GM12865 (cell line): ENCODE measurements around the gene BCCIP.

Source experiments
- DNase-seq: peaks from one replicate; pipeline ENCODE4 v3.0.0; 2010; ENCODE audit warnings: low read depth
- H3K4me3 ChIP-seq: 2 replicates; pipeline ENCODE4 v1.5.1; 2011; ENCODE audit warnings: mild to moderate bottlenecking, low read depth, low read length, control low read depth
- TF ChIP-seq, protein P1 (sequence below): IDR thresholded peaks from 2 replicates; pipeline ENCODE4 v1.5.1; 2011; ENCODE audit warnings: low read length, control low read depth, low read depth, inconsistent platforms; ENCODE audit not compliant: insufficient read depth; ENCODE audit errors: missing control alignments

BCCIP gene

DNA sequence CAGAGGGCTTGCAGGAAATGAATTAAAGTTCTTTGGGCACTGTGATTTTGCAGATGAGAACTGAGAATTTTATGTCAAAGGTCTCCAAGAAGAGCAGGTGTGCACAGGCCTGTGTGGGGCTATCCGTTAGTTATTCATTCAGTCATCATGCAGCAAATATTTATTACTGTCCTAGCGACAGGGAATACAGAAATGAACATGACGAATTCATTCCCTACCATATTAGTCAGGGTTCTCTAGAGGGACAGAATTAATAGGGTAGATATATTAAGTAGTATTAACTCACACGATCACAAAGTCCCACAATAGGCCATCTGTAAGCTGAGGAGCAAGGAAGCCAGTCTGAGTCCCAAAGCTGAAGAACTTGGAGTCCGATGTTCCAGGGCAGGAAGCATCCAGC lies 44.8 kb upstream of the BCCIP start:
- DNase-seq: no peak
- TF ChIP-seq, protein P1, sequence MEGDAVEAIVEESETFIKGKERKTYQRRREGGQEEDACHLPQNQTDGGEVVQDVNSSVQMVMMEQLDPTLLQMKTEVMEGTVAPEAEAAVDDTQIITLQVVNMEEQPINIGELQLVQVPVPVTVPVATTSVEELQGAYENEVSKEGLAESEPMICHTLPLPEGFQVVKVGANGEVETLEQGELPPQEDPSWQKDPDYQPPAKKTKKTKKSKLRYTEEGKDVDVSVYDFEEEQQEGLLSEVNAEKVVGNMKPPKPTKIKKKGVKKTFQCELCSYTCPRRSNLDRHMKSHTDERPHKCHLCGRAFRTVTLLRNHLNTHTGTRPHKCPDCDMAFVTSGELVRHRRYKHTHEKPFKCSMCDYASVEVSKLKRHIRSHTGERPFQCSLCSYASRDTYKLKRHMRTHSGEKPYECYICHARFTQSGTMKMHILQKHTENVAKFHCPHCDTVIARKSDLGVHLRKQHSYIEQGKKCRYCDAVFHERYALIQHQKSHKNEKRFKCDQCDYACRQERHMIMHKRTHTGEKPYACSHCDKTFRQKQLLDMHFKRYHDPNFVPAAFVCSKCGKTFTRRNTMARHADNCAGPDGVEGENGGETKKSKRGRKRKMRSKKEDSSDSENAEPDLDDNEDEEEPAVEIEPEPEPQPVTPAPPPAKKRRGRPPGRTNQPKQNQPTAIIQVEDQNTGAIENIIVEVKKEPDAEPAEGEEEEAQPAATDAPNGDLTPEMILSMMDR: no peak
- no peak overlapping the region for H3K4me3 ChIP-seq

DNA sequence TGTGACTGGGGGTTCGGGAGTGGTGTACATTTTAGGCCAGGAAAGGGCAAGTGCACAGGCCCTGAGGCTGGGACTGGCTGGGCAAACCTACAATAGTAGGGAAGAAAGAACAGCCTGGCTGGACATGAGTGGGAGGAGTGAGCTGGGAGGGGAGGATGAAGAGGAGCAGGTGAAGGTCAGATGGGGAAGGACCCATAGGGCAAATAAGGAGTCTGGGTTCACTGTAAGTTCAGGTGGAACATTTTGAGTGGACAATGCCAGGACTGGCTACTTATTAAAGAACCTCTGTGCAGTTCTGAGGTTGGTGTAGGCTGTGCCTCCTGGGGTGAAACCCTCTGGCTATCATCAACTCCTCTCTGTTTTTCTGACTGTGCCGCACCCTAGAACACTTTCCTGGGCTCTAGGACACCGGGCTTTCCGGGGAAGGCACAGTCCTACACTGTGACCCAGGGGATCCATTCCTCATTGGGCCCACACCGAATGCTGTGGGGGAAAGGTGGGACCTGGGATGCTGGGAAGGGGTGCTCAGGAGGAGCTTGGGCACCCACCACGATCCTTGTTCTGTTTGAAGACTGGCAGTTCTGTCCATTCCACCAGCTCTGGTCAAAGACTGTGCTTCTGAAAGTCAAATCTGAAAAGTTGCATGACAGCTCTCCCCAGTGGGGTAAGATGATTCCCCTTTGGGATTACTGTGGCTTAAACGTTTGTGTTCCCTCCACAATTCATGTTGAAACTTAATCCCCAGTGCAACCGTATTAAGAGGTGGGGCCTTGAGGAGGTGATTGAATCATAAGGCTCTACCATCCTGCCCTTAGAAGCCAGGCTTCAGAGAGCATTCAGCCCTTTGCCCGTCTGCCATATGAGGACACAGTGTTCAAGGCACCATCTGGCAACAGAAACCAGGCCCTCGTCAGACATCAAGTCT lies 43.7 kb upstream of the BCCIP start:
- TF ChIP-seq, protein P1: no peak
- no peak overlapping the region for H3K4me3 ChIP-seq
- no peak for DNase-seq

DNA sequence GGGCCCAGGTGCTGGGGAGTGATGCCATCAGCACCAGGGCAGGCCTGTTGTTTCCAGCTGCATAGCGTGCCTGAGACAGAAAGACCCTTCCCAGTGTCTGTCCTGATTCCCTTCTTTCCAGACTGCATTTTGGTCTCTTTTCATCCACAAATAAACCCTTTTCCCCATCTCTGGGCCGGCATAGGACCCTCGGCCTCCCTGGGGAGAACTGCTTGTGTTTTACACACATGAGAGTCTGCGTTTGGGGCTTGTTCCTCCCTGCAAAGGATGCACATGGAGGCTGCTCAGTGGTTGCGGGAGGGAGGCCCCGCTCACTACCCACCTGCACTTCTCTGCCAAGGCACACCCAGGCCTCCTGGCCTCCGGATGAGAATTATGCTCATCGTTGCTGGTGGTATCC lies 42.0 kb upstream of the BCCIP start:
- TF ChIP-seq, protein P1: no peak
- no peak for DNase-seq
- no peak overlapping the region for H3K4me3 ChIP-seq

DNA sequence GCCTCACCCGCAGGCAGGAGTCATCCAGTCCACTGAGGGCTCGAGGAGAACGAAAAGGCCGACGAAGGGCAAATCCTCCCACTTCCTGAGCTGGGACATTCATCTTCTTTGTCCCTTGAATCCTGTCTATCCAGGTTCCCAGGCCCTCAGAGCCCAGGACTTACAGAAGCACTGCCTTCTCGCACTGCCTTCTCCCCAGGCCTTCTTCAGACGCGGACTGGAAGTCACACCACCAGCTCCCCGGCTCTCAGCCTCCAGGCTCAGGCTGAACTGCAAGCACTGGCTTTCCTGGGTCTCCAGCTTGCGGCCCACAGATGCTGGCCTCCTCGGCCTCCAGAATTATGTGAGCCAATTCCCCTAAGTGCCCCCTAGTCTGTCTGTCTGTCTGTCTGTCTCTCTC lies 41.3 kb upstream of the BCCIP start:
- TF ChIP-seq, protein P1: no peak
- no peak for DNase-seq
- no peak overlapping the region for H3K4me3 ChIP-seq

DNA sequence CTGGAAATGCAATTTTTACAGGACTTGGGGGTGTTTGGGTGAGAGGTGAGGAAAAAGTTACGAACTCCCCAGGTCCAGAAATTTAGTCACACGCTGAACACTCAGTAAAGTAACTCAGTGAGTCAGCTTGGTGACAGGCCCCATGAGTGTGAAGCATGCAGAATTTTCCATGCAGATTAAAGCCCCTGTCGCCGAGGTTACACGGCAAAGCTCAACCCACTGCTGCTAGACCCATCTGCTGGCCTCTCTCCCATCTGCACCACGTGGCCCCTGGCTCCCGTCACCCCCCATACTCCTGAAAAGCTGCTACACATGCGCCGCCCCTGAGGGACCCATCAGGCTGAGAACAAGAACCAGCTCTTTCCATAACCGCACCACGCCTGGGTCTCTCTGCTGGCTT lies 40.7 kb upstream of the BCCIP start:
- TF ChIP-seq, protein P1: no peak
- DNase-seq: no peak
- no peak overlapping the region for H3K4me3 ChIP-seq

DNA sequence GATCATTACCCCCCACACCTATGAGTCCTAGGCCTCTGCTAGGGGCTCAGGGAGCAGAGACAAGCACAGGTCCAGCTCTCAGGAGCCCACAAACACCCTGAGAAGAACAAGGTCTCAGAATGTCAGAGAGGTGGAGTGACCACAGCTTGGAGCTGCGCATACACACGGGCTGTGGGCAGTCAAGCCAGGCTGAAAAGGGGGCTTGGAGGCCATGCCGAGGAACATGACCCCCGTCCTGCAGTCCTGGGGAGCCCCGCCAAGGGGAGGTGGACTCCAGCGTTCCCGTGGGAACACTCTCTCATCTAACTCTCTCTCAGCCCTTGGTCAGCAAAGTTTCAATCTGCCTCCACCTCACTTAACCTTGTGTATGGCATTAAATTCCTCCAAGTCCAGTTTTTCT lies 39.9 kb upstream of the BCCIP start:
- TF ChIP-seq, protein P1: no peak
- no peak overlapping the region for H3K4me3 ChIP-seq
- DNase-seq: no peak

DNA sequence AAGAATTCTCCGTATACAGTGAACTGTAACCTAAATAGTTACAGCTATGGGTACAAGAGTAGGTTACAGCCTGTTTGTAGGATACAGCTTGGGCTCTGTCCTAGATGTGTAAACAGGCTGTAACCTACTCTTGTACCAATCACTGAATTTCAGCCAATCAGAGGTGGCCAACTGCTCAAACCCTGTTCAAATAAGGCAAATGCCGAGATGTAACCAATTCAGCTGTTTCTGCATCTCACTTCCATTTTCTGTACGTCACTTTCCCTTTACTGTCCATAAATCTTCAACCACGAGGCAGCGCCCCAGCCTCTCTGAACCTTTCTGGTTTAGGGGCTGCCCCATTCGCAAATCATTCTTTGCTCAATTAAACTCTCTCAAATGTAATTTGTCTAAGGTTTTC lies 39.4 kb upstream of the BCCIP start:
- TF ChIP-seq, protein P1: no peak
- DNase-seq: peak; percentile 67
- H3K4me3 ChIP-seq: no peak overlapping the region
